ACC112 (cell line): Measurements from ENCODE around the gene APOB.

Source experiments
- H2AFZ ChIP-seq: fragments of 200-600 bp; sonication (generic); one replicate; pipeline ENCODE4 v1.6.0; 2017; ENCODE audit warnings: antibody characterized with exemption, low read length; ENCODE audit not compliant: unreplicated experiment
- H3K27ac ChIP-seq: fragments of 200-600 bp; sonication (generic); 2 replicates; pipeline ENCODE4 v1.5.1; 2014; ENCODE audit warnings: low read depth, mild to moderate bottlenecking, antibody characterized with exemption, low read length, moderate library complexity
- H3K27me3 ChIP-seq: fragments of 200-600 bp; sonication (generic); 2 replicates; pipeline ENCODE4 v1.6.1; 2014; ENCODE audit warnings: mild to moderate bottlenecking, antibody characterized with exemption, low read length, moderate library complexity, mixed read lengths; ENCODE audit not compliant: insufficient read depth
- H3K36me3 ChIP-seq: fragments of 200-600 bp; sonication (generic); 2 replicates; pipeline ENCODE4 v1.6.1; 2016; ENCODE audit warnings: mild to moderate bottlenecking, antibody characterized with exemption, low read length, moderate library complexity, mixed read lengths; ENCODE audit not compliant: insufficient read depth
- H3K4me1 ChIP-seq: fragments of 200-600 bp; sonication (generic); one replicate; pipeline ENCODE4 v1.6.1; 2016; ENCODE audit warnings: low read length, mixed read lengths; ENCODE audit not compliant: insufficient read depth, unreplicated experiment, control insufficient read depth
- H3K4me3 ChIP-seq: fragments of 200-600 bp; sonication (generic); 2 replicates; pipeline ENCODE4 v1.5.1; 2014; ENCODE audit warnings: mild to moderate bottlenecking, low read depth, low read length
- H3K79me2 ChIP-seq: fragments of 200-600 bp; sonication (generic); one replicate; pipeline ENCODE4 v1.6.0; 2016; ENCODE audit warnings: low read length; ENCODE audit not compliant: control insufficient read depth, unreplicated experiment, insufficient read depth

The APOB gene

DNA sequence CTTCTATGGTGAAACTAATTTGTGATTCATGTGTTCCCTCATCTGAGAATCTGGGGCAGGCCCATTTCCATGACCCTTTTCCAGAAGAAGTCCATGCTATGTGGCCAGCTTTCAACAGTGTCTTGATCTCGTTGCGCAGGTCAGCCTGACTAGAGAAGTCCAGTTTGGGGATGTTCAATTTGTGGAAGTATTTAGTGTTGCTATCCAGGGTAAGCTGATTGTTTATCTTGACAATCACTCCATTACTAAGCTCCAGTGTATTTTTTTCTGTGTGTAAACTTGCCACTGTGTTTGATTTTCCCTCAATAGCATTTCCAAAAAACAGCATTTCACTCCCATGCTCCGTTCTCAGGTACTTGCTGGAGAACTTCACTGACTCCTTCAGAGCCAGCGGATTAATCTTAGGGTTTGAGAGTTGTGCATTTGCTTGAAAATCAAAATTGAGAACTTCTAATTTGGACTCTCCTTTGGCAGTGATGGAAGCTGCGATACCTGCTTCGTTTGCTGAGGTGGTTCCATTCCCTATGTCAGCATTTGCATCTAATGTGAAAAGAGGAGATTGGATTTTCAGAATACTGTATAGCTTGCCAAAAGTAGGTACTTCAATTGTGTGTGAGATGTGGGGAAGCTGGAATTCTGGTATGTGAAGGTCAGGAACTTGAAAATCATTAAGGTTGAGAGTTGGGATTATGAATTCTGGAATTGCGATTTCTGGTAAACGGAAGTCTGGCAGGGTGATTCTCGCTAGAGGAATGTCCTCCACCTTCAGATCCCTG lies 35.7 kb downstream of the APOB start:
- no peaks in the 10 kb centered on the region for H3K79me2 ChIP-seq
- H3K27ac ChIP-seq: no peak overlapping the region
- no peaks in the 10 kb centered on the region for H3K36me3 ChIP-seq
- H3K4me1 ChIP-seq: no peaks in the 10 kb centered on the region
- H3K27me3 ChIP-seq: peaks cover 19% of the 10 kb centered on the region; the same call in 1 of the 2 replicates
- H2AFZ ChIP-seq: no peak overlapping the region
- no peak overlapping the region for H3K4me3 ChIP-seq

DNA sequence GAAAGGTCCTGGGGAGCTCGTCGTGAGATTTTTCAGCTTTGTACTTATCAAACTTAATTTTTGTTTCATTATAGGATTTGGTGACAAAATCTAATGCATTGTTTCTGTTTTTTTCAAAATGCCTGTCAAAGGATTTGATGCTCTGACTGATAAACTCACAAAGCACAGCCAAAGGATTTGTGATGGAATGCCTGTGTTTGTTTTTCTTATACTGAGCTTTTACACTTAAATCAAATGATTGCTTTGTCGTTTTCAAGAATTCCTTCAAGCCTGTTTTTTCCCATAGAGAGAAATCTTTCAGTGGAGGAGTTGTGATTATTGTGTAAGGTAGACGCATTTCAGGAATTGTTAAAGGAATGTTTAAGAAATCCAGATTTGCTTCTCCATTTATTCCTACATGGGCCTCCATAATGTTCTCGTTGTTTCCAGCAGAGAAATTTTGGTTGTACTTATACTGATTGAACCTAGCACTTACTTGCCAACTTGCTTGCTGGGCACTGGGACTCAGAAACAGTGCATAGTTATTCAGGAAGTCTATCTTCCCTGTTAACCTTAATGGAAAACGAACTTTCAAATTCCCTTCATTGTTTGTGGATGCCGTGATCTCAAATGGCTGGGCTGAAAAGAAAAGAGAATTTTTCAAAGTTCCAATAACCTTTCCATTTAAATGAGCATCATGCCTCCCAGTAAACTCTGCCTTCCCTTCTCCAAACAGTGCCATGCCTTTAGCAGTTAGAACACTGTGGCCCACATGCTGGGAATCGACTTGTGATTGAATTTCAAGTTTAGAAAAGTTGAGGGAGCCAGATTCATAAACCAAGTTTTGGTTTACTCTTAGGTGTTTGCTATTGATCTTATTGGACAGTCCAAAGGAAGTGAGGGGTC lies 36.5 kb downstream of the APOB start:
- Histone ChIP-seq H3K27me3 (peaks cover 19% of the 10 kb centered on the region; the same call in 1 of the 2 replicates), H3K4me3 (no peak overlapping the region), H3K79me2 (no peaks in the 10 kb centered on the region), H2AFZ (no peak overlapping the region), H3K4me1 (no peaks in the 10 kb centered on the region), H3K36me3 (no peaks in the 10 kb centered on the region), H3K27ac (no peak overlapping the region)

DNA sequence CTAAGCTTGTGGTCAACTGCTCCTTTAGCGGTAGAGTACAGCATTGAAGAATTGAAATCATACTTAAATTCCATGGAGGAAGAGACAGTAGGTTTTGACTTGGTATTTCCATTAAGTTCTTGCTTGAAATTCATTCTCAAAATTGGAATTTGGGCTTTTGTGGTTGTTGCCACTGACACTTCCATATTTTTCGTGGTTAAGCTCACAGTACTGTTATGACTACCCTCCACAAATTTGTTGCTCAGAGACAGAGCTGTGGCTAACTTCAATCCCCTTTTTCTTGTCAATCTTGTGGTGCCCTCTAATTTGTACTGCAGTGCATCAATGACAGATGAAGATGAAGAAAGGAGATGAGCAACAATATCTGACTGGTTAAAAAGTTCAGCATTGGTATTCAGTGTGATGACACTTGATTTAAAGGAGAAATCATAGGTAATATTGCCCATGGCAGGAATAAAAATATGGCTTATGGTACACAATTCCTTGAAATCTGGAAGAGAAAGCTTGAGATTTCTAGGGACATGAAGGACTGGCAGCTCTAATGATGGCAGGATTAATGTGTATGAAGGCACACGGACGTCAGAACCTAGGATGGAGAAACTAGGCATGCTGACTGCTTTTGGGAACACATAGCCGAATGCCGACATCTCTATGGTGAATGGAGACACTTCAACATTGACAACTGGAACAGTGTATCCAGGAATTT lies 37.3 kb downstream of the APOB start:
- Histone ChIP-seq H3K79me2 (no peaks in the 10 kb centered on the region), H3K4me1 (no peaks in the 10 kb centered on the region), H3K27me3 (peaks cover 19% of the 10 kb centered on the region; the same call in 1 of the 2 replicates), H3K36me3 (no peaks in the 10 kb centered on the region), H2AFZ (no peak overlapping the region), H3K4me3 (no peak overlapping the region), H3K27ac (no peak overlapping the region)

DNA sequence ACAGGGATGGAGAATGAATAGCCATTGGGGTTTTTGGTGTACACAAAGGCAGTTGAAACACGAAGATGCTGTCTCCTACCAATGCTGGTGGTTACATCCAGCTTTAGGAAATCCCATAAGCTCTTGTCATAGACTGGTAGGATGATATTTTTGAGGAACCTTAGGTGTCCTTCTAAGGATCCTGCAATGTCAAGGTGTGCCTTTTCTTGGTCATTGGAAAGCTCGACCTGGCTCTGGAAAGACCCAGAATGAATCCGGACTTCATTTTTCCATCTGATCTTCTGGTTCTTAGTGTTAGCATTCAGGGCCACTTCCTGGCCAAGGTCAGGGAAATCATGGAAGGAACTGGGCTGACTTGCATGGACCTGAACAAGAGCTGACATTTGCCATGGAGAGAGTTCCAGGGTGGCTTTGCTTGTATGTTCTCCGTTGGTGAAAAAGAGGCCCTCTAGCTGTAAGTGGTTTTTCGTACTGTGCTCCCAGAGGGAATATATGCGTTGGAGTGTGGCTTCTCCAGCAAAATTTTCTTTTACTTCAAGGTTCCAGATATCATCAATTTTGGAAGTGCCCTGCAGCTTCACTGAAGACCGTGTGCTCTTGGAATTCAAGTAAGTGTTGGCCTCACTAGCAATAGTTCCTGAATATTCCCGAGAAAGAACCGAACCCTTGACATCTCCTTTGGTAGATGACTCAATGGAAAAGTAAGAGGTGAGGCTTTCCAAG lies 38.0 kb downstream of the APOB start:
- no peaks in the 10 kb centered on the region for H3K4me1 ChIP-seq
- no peak overlapping the region for H2AFZ ChIP-seq
- no peaks in the 10 kb centered on the region for H3K79me2 ChIP-seq
- H3K27me3 ChIP-seq: peaks cover 19% of the 10 kb centered on the region; the same call in 1 of the 2 replicates
- no peaks in the 10 kb centered on the region for H3K36me3 ChIP-seq
- H3K27ac ChIP-seq: no peak overlapping the region
- H3K4me3 ChIP-seq: no peak overlapping the region

DNA sequence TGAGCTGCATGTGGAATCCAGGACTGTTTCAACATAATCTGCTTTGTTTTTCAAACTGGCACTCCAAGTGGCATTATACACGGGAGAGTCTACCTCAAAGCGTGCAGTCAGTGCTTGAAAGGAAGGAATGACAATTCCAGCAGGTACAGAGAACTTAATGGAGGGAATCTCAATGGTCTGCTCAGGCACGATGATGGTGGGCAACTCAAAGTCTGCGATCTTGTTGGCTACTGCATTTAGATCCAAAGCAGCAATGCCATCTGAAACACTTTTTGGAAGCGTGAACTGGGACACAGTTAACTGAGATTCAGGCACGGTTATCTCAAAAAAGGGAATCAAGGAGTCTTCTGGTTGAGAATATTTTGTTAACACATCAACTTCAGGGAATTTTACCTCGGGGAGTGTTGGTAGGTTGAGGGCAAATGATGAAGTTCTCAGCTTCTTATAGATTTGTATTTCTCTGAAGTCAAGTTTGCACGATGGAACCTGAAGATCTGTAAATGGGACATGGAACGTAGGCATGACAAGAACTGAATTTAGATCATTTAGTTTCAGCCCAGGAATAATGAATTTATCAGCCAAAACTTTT lies 38.7 kb downstream of the APOB start:
- no peak overlapping the region for H3K4me3 ChIP-seq
- H3K36me3 ChIP-seq: no peaks in the 10 kb centered on the region
- no peaks in the 10 kb centered on the region for H3K79me2 ChIP-seq
- peaks cover 19% of the 10 kb centered on the region; the same call in 1 of the 2 replicates for H3K27me3 ChIP-seq
- no peak overlapping the region for H2AFZ ChIP-seq
- no peaks in the 10 kb centered on the region for H3K4me1 ChIP-seq
- no peak overlapping the region for H3K27ac ChIP-seq

DNA sequence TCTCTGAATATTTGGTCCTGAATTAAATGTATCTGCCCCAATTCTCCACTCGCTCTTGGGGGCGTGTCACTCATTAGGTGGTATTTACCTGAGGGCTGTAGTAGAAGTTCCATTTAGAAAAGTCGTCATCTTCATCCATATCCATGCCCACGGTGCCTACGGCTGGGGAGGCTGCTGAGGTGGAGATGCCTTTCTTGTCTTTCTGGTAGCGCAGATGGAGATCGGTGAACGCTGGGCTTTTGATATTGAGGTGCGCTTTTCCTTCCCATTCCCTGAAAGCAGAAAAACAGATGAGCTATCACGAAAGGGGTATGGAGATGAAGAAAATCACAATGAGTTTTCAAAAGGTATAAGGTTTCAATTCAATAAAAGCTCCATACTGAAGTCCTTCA lies 39.7 kb downstream of the APOB start:
- no peaks in the 10 kb centered on the region for H3K36me3 ChIP-seq
- H2AFZ ChIP-seq: no peak overlapping the region
- no peak overlapping the region for H3K4me3 ChIP-seq
- peaks cover 16% of the 10 kb centered on the region; the same call in 1 of the 2 replicates for H3K27me3 ChIP-seq
- H3K27ac ChIP-seq: no peak overlapping the region
- H3K79me2 ChIP-seq: no peaks in the 10 kb centered on the region
- no peaks in the 10 kb centered on the region for H3K4me1 ChIP-seq

DNA sequence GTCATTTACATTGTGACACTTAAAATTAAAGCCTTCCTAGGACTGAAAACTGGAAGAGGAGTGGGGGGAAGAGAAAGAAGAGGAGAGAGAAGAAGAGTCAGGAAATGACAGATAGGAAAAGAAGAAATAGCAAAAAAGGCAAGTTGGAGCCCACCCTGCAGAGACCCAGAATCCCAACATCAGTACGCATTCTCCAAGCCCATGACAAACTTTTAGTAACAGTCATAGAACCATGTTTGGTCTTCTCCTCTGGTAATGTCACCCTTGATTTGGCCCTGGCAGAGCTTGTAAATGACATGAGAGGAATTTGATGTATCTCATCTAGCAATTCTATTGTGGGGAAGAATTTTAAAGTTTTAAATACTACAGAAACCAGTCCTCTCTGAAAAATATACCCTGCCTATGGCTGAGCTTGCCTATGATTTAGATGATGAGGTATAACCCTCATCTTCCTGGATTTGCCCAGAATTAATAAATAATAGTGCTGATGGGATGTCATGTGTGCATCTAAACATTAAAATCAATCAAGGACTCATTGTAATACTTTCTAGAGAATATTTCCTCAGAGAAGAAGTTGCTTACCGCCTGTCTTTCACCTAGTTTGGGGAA lies 40.2 kb downstream of the APOB start:
- Histone ChIP-seq H3K4me3 (no peak overlapping the region), H3K36me3 (no peaks in the 10 kb centered on the region), H2AFZ (no peak overlapping the region), H3K27me3 (peaks cover 16% of the 10 kb centered on the region; the same call in 1 of the 2 replicates), H3K27ac (no peak overlapping the region), H3K4me1 (no peaks in the 10 kb centered on the region), H3K79me2 (no peaks in the 10 kb centered on the region)

DNA sequence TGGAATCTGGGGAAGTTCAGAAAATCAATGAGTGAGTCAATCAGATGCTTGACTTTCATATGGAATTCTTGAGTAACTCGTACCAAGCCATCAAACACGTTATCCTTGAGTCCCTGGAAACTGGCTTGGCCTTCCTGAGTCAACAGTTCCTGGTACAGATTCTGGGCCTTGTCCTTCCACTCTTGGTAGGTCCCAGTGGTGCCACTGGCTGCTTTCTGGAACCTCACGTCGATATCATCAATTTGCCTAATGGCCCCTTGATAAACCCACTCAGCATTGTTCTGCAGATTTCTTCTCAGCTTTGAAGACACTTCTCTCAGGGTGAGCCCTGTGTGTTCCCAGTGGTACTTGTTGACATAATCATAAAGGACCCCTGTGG lies 41.1 kb downstream of the APOB start:
- no peaks in the 10 kb centered on the region for H3K36me3 ChIP-seq
- no peaks in the 10 kb centered on the region for H3K4me1 ChIP-seq
- H3K27me3 ChIP-seq: peaks cover 13% of the 10 kb centered on the region; the same call in 1 of the 2 replicates
- H3K79me2 ChIP-seq: no peaks in the 10 kb centered on the region
- H3K27ac ChIP-seq: no peak overlapping the region
- no peak overlapping the region for H2AFZ ChIP-seq
- no peak overlapping the region for H3K4me3 ChIP-seq

DNA sequence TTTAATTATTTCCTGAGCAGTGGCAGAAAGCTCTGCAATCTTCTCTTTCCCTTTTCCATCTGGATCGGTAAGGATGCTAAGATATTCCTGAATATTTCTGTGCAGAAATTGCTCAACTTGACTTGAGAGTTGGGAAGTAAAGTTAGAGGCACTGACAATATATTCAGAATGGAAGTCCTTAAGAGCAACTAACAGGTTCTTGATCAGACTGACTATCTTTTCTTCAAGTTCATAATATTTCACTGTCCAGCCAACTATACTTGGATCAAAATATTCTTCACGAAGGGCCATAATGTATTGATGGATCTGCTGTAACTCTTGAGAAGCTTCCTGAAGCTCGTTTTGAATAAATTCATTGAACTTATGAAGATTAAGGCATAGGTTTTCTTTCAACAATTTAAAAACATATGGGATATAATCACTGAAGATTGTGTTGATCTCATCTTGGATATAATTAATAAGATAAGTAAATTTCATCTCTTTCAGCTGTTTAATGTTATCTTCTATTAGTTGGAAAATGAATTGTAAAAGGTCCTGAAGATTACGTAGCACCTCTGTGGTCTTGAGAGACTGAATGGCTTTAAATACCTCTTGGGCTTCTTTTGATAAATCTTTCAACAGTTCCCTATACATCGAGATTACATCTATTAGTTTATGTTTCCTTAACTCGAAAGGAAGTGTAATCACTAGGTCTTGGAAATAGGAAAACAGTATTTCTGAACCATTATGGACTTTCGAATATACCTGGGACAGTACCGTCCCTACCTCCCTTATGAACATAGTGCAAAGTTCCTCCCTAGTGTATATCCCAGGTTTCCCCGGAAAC lies 41.7 kb downstream of the APOB start:
- peaks cover 9% of the 10 kb centered on the region; the same call in 1 of the 2 replicates for H3K27me3 ChIP-seq
- H3K27ac ChIP-seq: no peak overlapping the region
- H3K4me1 ChIP-seq: no peaks in the 10 kb centered on the region
- H3K79me2 ChIP-seq: no peaks in the 10 kb centered on the region
- no peak overlapping the region for H3K4me3 ChIP-seq
- no peak overlapping the region for H2AFZ ChIP-seq
- no peaks in the 10 kb centered on the region for H3K36me3 ChIP-seq
